Measurements from ENCODE around the gene CNOT3.
A peak's percentile ranks its signal among the peaks of the same experiment; 100 is the strongest.
"Not testable (repeated sequence)": the region's sequence is repeated elsewhere in the genome, so short reads cannot be mapped to it uniquely, and the experiment has no call there.

Gene CNOT3

GRCh38 chr19:54137699-54138488 is at the start of gene CNOT3:
TSS of gene CNOT3 (plus strand) at chr19:54137762. CDS start at chr19:54142979, 5,217 bp downstream.
- DNase-seq (ENCODE audit: low read depth in 2 of 2) = no peak

GRCh38 chr19:54094426-54095000 is 43.0 kb upstream of the CNOT3 start:
- no peak for DNase-seq (ENCODE audit: low read depth in 2 of 2)

- DNase-seq (ENCODE audit: low read depth in 2 of 2) = no peak
Observed at GRCh38 chr19:54095136-54095858, 42.3 kb upstream of the CNOT3 start.

- not testable (repeated sequence) for DNase-seq (ENCODE audit: low read depth in 2 of 2)
Observed at GRCh38 chr19:54095859-54096616, 41.5 kb upstream of the CNOT3 start.

- DNase-seq (ENCODE audit: low read depth in 2 of 2) = no peak
Observed at GRCh38 chr19:54096617-54097106, 40.9 kb upstream of the CNOT3 start.

GRCh38 chr19:54099190-54099902 is 38.2 kb upstream of the CNOT3 start:
- no peak for DNase-seq (ENCODE audit: low read depth in 2 of 2)

GRCh38 chr19:54099903-54100255 is 37.7 kb upstream of the CNOT3 start:
- not testable (repeated sequence) for DNase-seq (ENCODE audit: low read depth in 2 of 2)

GRCh38 chr19:54100561-54100960 is 37.0 kb upstream of the CNOT3 start, which contains the start of gene OSCAR:
TSS of gene OSCAR (minus strand) at chr19:54100803. CDS start at chr19:54100792, 11 bp downstream.
- DNase-seq (ENCODE audit: low read depth in 2 of 2) = no peak

GRCh38 chr19:54102421-54103169 is 35.0 kb upstream of the CNOT3 start, which contains the start of gene NDUFA3:
TSS of gene NDUFA3 (plus strand) at chr19:54102855. CDS start at chr19:54102879, 24 bp downstream.
- DNase-seq (ENCODE audit: low read depth in 2 of 2) = peak; percentile 95 to 97

GRCh38 chr19:54104998-54105715 is 32.4 kb upstream of the CNOT3 start:
- DNase-seq (ENCODE audit: low read depth in 2 of 2) = no peak

GRCh38 chr19:54105796-54106195 is 31.8 kb upstream of the CNOT3 start:
- DNase-seq (ENCODE audit: low read depth in 2 of 2) = no peak

- DNase-seq (ENCODE audit: low read depth in 2 of 2) = no peak
Observed at GRCh38 chr19:54106716-54107115, 30.8 kb upstream of the CNOT3 start.

GRCh38 chr19:54107876-54108490 is 29.6 kb upstream of the CNOT3 start:
- no peak for DNase-seq (ENCODE audit: low read depth in 2 of 2)

GRCh38 chr19:54108496-54108895 is 29.1 kb upstream of the CNOT3 start:
- no peak for DNase-seq (ENCODE audit: low read depth in 2 of 2)

GRCh38 chr19:54109651-54110050 is 27.9 kb upstream of the CNOT3 start:
- DNase-seq (ENCODE audit: low read depth in 2 of 2) = no peak

GRCh38 chr19:54114340-54115108 is 23.0 kb upstream of the CNOT3 start:
- no peak for DNase-seq (ENCODE audit: low read depth in 2 of 2)

- DNase-seq (ENCODE audit: low read depth in 2 of 2) = peak; percentile 94 to 97
Observed at GRCh38 chr19:54115109-54116063, 22.2 kb upstream of the CNOT3 start, which contains the start of the genes PRPF31 and TFPT. TSS of gene PRPF31 (plus strand) at chr19:54115754. CDS start at chr19:54118279, 2,525 bp downstream. TSS of gene TFPT (minus strand) at chr19:54115657. CDS start at chr19:54115269, 388 bp downstream.

Data from fibroblast of skin of left biceps (primary cell).